Endodermal cell (in vitro differentiated cells): ENCODE results near the gene CENATAC. TPM values are rescaled to one million over a fixed set of nuclear protein-coding genes. Genes with fewer than 3 reads are reported as not detected.
A peak's percentile ranks its signal among the peaks of the same experiment; 100 is the strongest.
"Not testable (repeated sequence)": the region's sequence is repeated elsewhere in the genome, so short reads cannot be mapped to it uniquely, and the experiment has no call there.

Experiments used
- DNase-seq: peaks from one replicate; pipeline ENCODE4 v3.0.0-alpha.2; 2017
- H3K27ac ChIP-seq: 2 replicates; pipeline ENCODE4 v1.5.1; 2013; ENCODE audit warnings: mild to moderate bottlenecking, low read depth, low read length, moderate library complexity
- H3K27me3 ChIP-seq: 2 replicates; pipeline ENCODE4 v1.6.1; 2013; ENCODE audit warnings: mild to moderate bottlenecking, low read length, moderate library complexity; ENCODE audit not compliant: insufficient read depth, control insufficient read depth, poor library complexity, severe bottlenecking
- H3K36me3 ChIP-seq: 2 replicates; pipeline ENCODE4 v1.7.0; 2013; ENCODE audit warnings: mild to moderate bottlenecking, low read length, moderate library complexity; ENCODE audit not compliant: control insufficient read depth, insufficient read depth
- H3K4me1 ChIP-seq: one replicate; pipeline ENCODE4 v1.7.0; 2013; ENCODE audit warnings: low read length; ENCODE audit not compliant: control insufficient read depth, insufficient read depth
- H3K4me3 ChIP-seq: 2 replicates; pipeline ENCODE4 v1.5.1; 2013; ENCODE audit warnings: mild to moderate bottlenecking, low read length, moderate library complexity
- H3K9ac ChIP-seq: 2 replicates; pipeline ENCODE4 v1.6.1; 2013; ENCODE audit warnings: mild to moderate bottlenecking, low read length, moderate library complexity; ENCODE audit not compliant: poor library complexity, severe bottlenecking; ENCODE audit errors: extremely low read depth
- H3K9me3 ChIP-seq: 2 replicates; pipeline ENCODE4 v1.6.1; 2013; ENCODE audit warnings: mild to moderate bottlenecking, low read length, moderate library complexity; ENCODE audit not compliant: control insufficient read depth
- H3K27ac Mint-ChIP-seq: 2 replicates; pipeline ENCODE4 v1.8.0; 2020; ENCODE audit warnings: mixed read lengths
- H3K27me3 Mint-ChIP-seq: 2 replicates; pipeline ENCODE4 v1.8.0; 2021; ENCODE audit warnings: mild to moderate bottlenecking, mixed read lengths; ENCODE audit not compliant: insufficient read depth
- H3K36me3 Mint-ChIP-seq: 2 replicates; pipeline ENCODE4 v1.8.0; 2020; ENCODE audit warnings: low read depth, mixed read lengths
- H3K4me1 Mint-ChIP-seq: 2 replicates; pipeline ENCODE4 v1.8.0; 2020; ENCODE audit warnings: mixed read lengths
- H3K4me3 Mint-ChIP-seq: 2 replicates; pipeline ENCODE4 v1.8.0; 2020; ENCODE audit warnings: mild to moderate bottlenecking, moderate library complexity, mixed read lengths
- H3K9me3 Mint-ChIP-seq: 2 replicates; pipeline ENCODE4 v1.8.0; 2020; ENCODE audit warnings: mild to moderate bottlenecking, mixed read lengths
- WGBS, 2 experiments: methylation state at CpG; one replicate each; pipeline versions ENCODE4 v1.1.5 to v1.1.7; 2013; ENCODE audit warnings: missing lambda C conversion rate in 2 of 2, mixed read lengths in 1 of 2; ENCODE audit not compliant: insufficient coverage in 1 of 2, insufficient read length in 1 of 2; 5-methylcytosine and 5-hydroxymethylcytosine counted together
- total RNA-seq, 2 donors: library from RNA; stranded (reverse); fragmentation: NEBNext Ultra II Directional in 1 of 2; extraction: Animal tissue kit (Norgen Biotek cat#: 25700) in 1 of 2; gene quantifications; 2 replicates in 1 of 2; 3 replicates in 1 of 2; pipeline ENCODE4 v1.2.1, GENCODE V29; 2021
- TF ChIP-seq, protein P1 (sequence below): fragments of 200-600 bp; sonication (generic); conservative IDR thresholded peaks from 2 replicates; pipeline ENCODE4 v1.5.0; 2021; ENCODE audit warnings: antibody characterized with exemption, mild to moderate bottlenecking

The CENATAC gene
- total RNA-seq, 2 donors from 2014 or later = 38.7 to 43.3 TPM

DNA sequence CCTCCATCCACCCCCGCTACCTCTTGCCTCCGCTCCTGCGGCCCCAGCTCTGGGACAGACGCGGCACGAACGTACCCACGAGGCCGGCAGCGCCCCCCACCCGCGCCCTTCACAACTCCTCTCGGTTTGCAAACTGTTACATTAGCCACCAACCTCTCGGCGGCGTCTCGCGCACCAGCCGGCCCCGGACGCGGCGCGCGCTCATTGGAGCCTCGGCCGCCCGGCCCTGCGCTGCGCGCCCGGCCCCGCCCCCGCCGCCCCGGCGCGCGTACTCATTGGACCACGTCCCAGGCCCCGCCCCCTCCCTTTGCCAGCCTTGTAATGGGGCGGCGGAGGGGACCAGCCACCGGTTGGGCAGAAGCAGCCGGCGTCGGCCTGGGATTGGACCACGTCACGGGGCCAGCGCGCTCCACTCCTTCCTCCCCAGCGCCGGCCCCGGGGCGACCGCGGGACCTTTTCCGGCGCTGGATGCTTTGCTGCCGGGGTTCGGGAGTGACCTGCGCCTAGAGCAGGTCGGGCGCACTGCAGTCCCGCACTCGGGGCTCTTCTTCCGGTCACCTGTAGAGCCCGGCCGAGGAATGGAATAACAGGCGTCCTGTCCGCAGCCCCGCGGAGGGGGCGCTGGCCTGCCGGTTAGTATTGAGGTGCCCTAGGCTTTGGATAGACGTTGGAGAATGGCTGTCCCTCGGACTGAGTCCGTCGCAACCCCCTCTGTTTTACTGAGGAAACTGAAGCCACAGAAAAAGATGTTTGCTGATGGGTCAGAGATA is 59.2 kb downstream of the CENATAC start, which contains the start of gene HYOU1:
HYOU1 (minus strand) TSS at position 206 of the 770 bp plus-strand sequence. CDS start 1,045 bp downstream, outside the sequence.
- Mint-ChIP-seq H3K9me3 (peaks cover 6% of the 10 kb centered on the region), H3K4me1 (peaks cover 16% of the 10 kb centered on the region), H3K27ac (peak within 1 kb of the TSS; percentile 97), H3K4me3 (peak within 1 kb of the TSS; percentile 90), H3K27me3 (no peaks in the 10 kb centered on the region), H3K36me3 (peaks cover 42% of the 10 kb centered on the region)
- H3K9ac ChIP-seq = peak within 1 kb of the TSS; percentile 81
- H3K9me3 ChIP-seq = no peaks in the 10 kb centered on the region
- WGBS, 2 experiments = 0% methylated on average over 25 to 79 of the region's 79 CpGs
- H3K27me3 ChIP-seq = no peaks in the 10 kb centered on the region
- H3K4me1 ChIP-seq = no peaks in the 10 kb centered on the region
- peak within 1 kb of the TSS; percentile 93 for H3K4me3 ChIP-seq
- H3K36me3 ChIP-seq = peaks cover 35% of the 10 kb centered on the region
- TF ChIP-seq, protein P1, sequence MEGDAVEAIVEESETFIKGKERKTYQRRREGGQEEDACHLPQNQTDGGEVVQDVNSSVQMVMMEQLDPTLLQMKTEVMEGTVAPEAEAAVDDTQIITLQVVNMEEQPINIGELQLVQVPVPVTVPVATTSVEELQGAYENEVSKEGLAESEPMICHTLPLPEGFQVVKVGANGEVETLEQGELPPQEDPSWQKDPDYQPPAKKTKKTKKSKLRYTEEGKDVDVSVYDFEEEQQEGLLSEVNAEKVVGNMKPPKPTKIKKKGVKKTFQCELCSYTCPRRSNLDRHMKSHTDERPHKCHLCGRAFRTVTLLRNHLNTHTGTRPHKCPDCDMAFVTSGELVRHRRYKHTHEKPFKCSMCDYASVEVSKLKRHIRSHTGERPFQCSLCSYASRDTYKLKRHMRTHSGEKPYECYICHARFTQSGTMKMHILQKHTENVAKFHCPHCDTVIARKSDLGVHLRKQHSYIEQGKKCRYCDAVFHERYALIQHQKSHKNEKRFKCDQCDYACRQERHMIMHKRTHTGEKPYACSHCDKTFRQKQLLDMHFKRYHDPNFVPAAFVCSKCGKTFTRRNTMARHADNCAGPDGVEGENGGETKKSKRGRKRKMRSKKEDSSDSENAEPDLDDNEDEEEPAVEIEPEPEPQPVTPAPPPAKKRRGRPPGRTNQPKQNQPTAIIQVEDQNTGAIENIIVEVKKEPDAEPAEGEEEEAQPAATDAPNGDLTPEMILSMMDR = peak; percentile 65
- peak; percentile 99 for DNase-seq
- peak within 1 kb of the TSS; percentile 88 for H3K27ac ChIP-seq

DNA sequence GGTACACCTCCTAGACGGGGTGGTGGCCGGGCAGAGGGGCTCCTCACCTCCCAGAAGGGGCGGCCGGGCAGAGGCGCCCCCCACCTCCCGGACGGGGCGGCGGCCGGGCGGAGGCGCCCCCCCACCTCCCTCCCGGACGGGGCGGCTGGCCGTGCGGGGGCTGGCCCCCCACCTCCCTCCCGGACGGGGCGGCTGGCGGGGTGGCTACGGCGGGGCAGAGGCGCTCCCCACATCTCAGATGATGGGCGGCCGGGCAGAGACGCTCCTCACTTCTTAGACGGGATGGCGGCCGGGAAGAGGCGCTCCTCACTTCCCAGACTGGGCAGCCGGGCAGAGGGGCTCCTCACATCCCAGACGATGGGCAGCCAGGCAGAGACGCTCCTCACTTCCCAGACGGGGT is 61.2 kb downstream of the CENATAC start:
- H3K4me1 ChIP-seq, H3K4me3 ChIP-seq, H3K27me3 ChIP-seq, H3K9ac ChIP-seq, H3K27ac ChIP-seq, DNase-seq, H3K9me3 ChIP-seq, H3K9me3 Mint-ChIP-seq, H3K27me3 Mint-ChIP-seq, H3K27ac Mint-ChIP-seq, H3K4me3 Mint-ChIP-seq: not testable (repeated sequence)
- Mint-ChIP-seq H3K36me3 (peaks cover 24% of the 10 kb centered on the region), H3K4me1 (peaks cover 16% of the 10 kb centered on the region)
- 89% methylated on average over 20 of the region's 35 CpGs; no CpG with 5 or more reads in 1 of the 2 experiments for WGBS, 2 experiments
- H3K36me3 ChIP-seq = peaks cover 16% of the 10 kb centered on the region

DNA sequence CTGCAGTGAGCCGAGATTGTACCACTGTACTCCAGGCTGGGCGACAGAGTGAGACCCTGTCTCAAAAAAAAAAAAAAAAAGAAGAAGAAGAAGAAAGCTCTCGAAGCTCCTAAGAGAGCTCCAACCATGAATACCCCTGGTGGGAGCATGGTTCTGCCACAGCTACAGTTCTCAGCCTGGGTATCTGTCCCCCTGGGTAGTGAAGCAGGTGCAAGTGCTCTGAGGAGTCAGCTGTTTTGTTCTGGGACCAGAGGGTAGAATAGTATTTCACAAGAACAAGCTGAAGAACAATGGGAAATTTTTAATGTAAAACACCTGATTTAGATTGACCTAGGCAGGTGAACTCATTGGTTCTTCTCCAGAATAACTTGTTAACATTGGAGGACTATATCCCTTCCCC is 63.3 kb downstream of the CENATAC start:
- Mint-ChIP-seq H3K27ac (no peak overlapping the region), H3K4me1 (peaks cover 9% of the 10 kb centered on the region), H3K27me3 (no peaks in the 10 kb centered on the region), H3K4me3 (no peak overlapping the region), H3K36me3 (peaks cover 6% of the 10 kb centered on the region), H3K9me3 (peaks cover 6% of the 10 kb centered on the region)
- H3K9me3 ChIP-seq = no peaks in the 10 kb centered on the region
- no peak for DNase-seq
- H3K4me1 ChIP-seq = no peaks in the 10 kb centered on the region
- no peak overlapping the region for H3K9ac ChIP-seq
- no peaks in the 10 kb centered on the region for H3K36me3 ChIP-seq
- WGBS, 2 experiments = 69 to 92% methylated on average over 2 to 3 of the region's 3 CpGs
- TF ChIP-seq, protein P1 = no peak
- H3K27me3 ChIP-seq = no peaks in the 10 kb centered on the region
- no peak overlapping the region for H3K27ac ChIP-seq
- no peak overlapping the region for H3K4me3 ChIP-seq
